Right lobe of liver (tissue), 6 donors: Measurements from ENCODE around the gene NDRG3. TPM values are rescaled to one million over a fixed set of nuclear protein-coding genes. Genes with fewer than 3 reads are reported as not detected.
A peak's percentile ranks its signal among the peaks of the same experiment; 100 is the strongest.

Experiments
- ATAC-seq, 4 donors: fragments of 200-7000 bp; cut with Tn5 transposase; one replicate each; pipeline ENCODE4 v1.9.1; 2020; ENCODE audit warnings: mild to moderate bottlenecking in 4 of 4, moderate library complexity in 4 of 4
- DNase-seq, 3 donors: peaks; one replicate each; pipeline ENCODE4 v3.0.0-alpha.2; 2020
- H3K27ac ChIP-seq, 3 donors: fragments of 200-600 bp; one replicate each; pipeline ENCODE4 v1.8.0; 2022
- H3K27me3 ChIP-seq, 2 donors: fragments of 200-600 bp; one replicate each; pipeline ENCODE4 v1.8.0; 2022
- H3K36me3 ChIP-seq, 4 donors: fragments of 200-600 bp; sonication (generic) in 1 of 4; one replicate each; pipeline versions ENCODE4 v1.5.1 to v1.8.0; 2017 to 2022; ENCODE audit warnings: control low read depth in 1 of 4
- H3K4me1 ChIP-seq, 4 donors: fragments of 200-600 bp; sonication (generic) in 1 of 4; one replicate each; pipeline versions ENCODE4 v1.5.1 to v1.8.0; 2017 to 2022; ENCODE audit warnings: control low read depth in 1 of 4
- H3K4me3 ChIP-seq, 3 donors: fragments of 200-600 bp; one replicate each; pipeline ENCODE4 v1.8.0; 2022
- H3K9me3 ChIP-seq, 4 donors: fragments of 200-600 bp; sonication (generic) in 1 of 4; one replicate each; pipeline versions ENCODE4 v1.5.1 to v1.8.0; 2017 to 2022; ENCODE audit warnings: control low read depth in 1 of 4
- CTCF ChIP-seq, 4 donors: fragments of 200-600 bp in 3 of 4; fragments of 450-650 bp in 1 of 4; IDR thresholded peaks; one replicate each; pipeline versions ENCODE4 v1.5.1 to v1.8.0; 2016 to 2022; ENCODE audit warnings: antibody characterized with exemption in 4 of 4, mild to moderate bottlenecking in 2 of 4
- POLR2A ChIP-seq: fragments of 450-650 bp; IDR thresholded peaks from one replicate; pipeline ENCODE4 v1.6.1; 2017; ENCODE audit warnings: antibody characterized with exemption, mild to moderate bottlenecking
- WGBS: methylation state at CpG from one replicate; pipeline ENCODE4 v1.1.6; 2018; ENCODE audit warnings: low coverage, low lambda C conversion rate; ENCODE audit not compliant: insufficient coverage; ENCODE audit errors: missing lambda C conversion rate; 5-methylcytosine and 5-hydroxymethylcytosine counted together
- intact Hi-C, 2 donors: fragments of 100-400 bp; cut with DNase I; formaldehyde crosslinking; loops; one replicate each; pipeline versions ENCODE4 v1.11.2 to v1.14.1; 2022
- total RNA-seq, 6 experiments: library from RNA; depleted of rRNA in 2 of 6; stranded (reverse); fragments of >200 nt in 2 of 6; fragmentation: NEBNext Ultra II Directional in 3 of 6; extraction: Animal tissue kit (Norgen Biotek cat#: 25700) in 3 of 6; gene quantifications; one replicate each; pipeline versions ENCODE4 v1.1.0 to v1.2.4, GENCODE V29; 2016 to 2023
- donor health status: DM: no; HTN: yes; CAD: no.
- donor health status: DM: no; HTN: no; CAD: no.
- donor health status: DM: no; HTN: no; CAD: no.
- donor health status: DM: no; HTN: yes; CAD: no.
- donor health status: DM: no; HTN: yes; CAD: no.

Gene NDRG3
- total RNA-seq, 6 experiments from 2014 or later: 5.2 to 8.0 (median 7.0) TPM

- H3K27ac ChIP-seq: no peak overlapping the region
- 45% methylated on average over 2 of the region's 3 CpGs for WGBS
- H3K36me3 ChIP-seq: no peaks in the 10 kb centered on the region
- no peak for DNase-seq
- H3K27me3 ChIP-seq: no peaks in the 10 kb centered on the region
- ATAC-seq: no peak
- H3K4me1 ChIP-seq: no peaks in the 10 kb centered on the region
- no peaks in the 10 kb centered on the region for H3K9me3 ChIP-seq
- TF ChIP-seq POLR2A: no peak
- no peak for TF ChIP-seq CTCF (IDR thresholded peaks at IDR 0.05)
- no peak overlapping the region for H3K4me3 ChIP-seq
- intact Hi-C loops: no loop called here
Measured at GRCh38 chr20:36728986-36729385, 16.9 kb downstream of the NDRG3 start.

GRCh38 chr20:36726168-36726567, 19.7 kb downstream of the NDRG3 start:
- H3K27ac ChIP-seq: no peak overlapping the region
- DNase-seq (no peak), ATAC-seq (no peak)
- H3K4me3 ChIP-seq: no peak overlapping the region
- no peaks in the 10 kb centered on the region for H3K27me3 ChIP-seq
- WGBS: 86% methylated on average over 2 of the region's 3 CpGs
- TF ChIP-seq POLR2A (no peak), CTCF (IDR thresholded peaks at IDR 0.05) (no peak)
- H3K36me3 ChIP-seq: no peaks in the 10 kb centered on the region
- no peaks in the 10 kb centered on the region for H3K9me3 ChIP-seq
- H3K4me1 ChIP-seq: no peaks in the 10 kb centered on the region
- intact Hi-C loops: no loop called here

- TF ChIP-seq CTCF (IDR thresholded peaks at IDR 0.05): no peak
- TF ChIP-seq POLR2A: no peak
- H3K4me1 ChIP-seq: no peaks in the 10 kb centered on the region
- no peak for DNase-seq
- no peak for ATAC-seq
- no peak overlapping the region for H3K4me3 ChIP-seq
- H3K27ac ChIP-seq: no peak overlapping the region
- intact Hi-C loops: no loop called here
- H3K27me3 ChIP-seq: no peaks in the 10 kb centered on the region
- peaks cover 0 to 9% (median under 1%) of the 10 kb centered on the region in 4 donors for H3K36me3 ChIP-seq
- WGBS: 84% methylated on average over 3 of the region's 3 CpGs
- H3K9me3 ChIP-seq: no peaks in the 10 kb centered on the region
Measured at GRCh38 chr20:36720510-36720909, 25.4 kb downstream of the NDRG3 start.

GRCh38 chr20:36717657-36718056, 28.2 kb downstream of the NDRG3 start:
- Histone ChIP-seq H3K36me3 (peaks cover 0 to 9% (median under 1%) of the 10 kb centered on the region in 4 donors), H3K27ac (no peak overlapping the region), H3K9me3 (no peaks in the 10 kb centered on the region), H3K27me3 (no peaks in the 10 kb centered on the region), H3K4me1 (no peaks in the 10 kb centered on the region), H3K4me3 (no peak overlapping the region)
- ATAC-seq: peak in 3 of 4 donors; percentile 26 to 41 (median 36)
- TF ChIP-seq CTCF (IDR thresholded peaks at IDR 0.05): peak; percentile 17 to 32 (median 28)
- no peak for TF ChIP-seq POLR2A
- intact Hi-C loops: no loop called here
- WGBS: 74% methylated on average over 2 of the region's 2 CpGs
- no peak for DNase-seq

GRCh38 chr20:36717021-36717420, 28.9 kb downstream of the NDRG3 start:
- 79% methylated on average over 3 of the region's 3 CpGs for WGBS

More at GRCh38 chr20:36717021-36717420, 28.9 kb downstream of the NDRG3 start:
- intact Hi-C loops: no loop called here
- H3K27me3 ChIP-seq: no peaks in the 10 kb centered on the region
- no peaks in the 10 kb centered on the region for H3K4me1 ChIP-seq
- DNase-seq (no peak), ATAC-seq (no peak)
- peaks cover 0 to 9% (median under 1%) of the 10 kb centered on the region in 4 donors for H3K36me3 ChIP-seq
- TF ChIP-seq POLR2A: no peak
- TF ChIP-seq CTCF (IDR thresholded peaks at IDR 0.05): no peak
- no peaks in the 10 kb centered on the region for H3K9me3 ChIP-seq
- H3K4me3 ChIP-seq: no peak overlapping the region
- no peak overlapping the region for H3K27ac ChIP-seq
